Keratinocyte (primary cell): ENCODE results near the gene SNN.

Experiments used
- CTCF ChIP-seq, 3 experiments: IDR thresholded peaks in 1 of 3; conservative IDR thresholded peaks in 1 of 3; optimal IDR thresholded peaks in 1 of 3; 2 replicates in 2 of 3; 3 replicates in 1 of 3; pipeline versions ENCODE3 to v1.5.1; 2011; ENCODE audit warnings: low read length in 3 of 3, mild to moderate bottlenecking in 3 of 3, moderate library complexity in 2 of 3, control low read depth in 1 of 3, inconsistent platforms in 1 of 3; ENCODE audit not compliant: insufficient read depth in 2 of 3; ENCODE audit errors: extremely low read depth in 1 of 3
- EZH2 ChIP-seq: IDR thresholded peaks from one replicate; pipeline ENCODE4 v1.6.1; 2012; ENCODE audit warnings: inconsistent platforms, mild to moderate bottlenecking, low read length, moderate library complexity

- TF ChIP-seq EZH2 = no peak
- no peak for TF ChIP-seq CTCF (optimal IDR thresholded peaks at IDR 0.05 in 1 of 3, IDR thresholded peaks at IDR 0.05 in 1 of 3, conservative IDR thresholded peaks at IDR 0.05 in 1 of 3; ENCODE audit: extremely low read depth in 1 of 3, insufficient read depth in 2 of 3, low read length in 3 of 3)
Measured at GRCh38 chr16:11681976-11682654, 13.9 kb downstream of the SNN start.
